OCI-LY3 (cell line): ENCODE results near the gene MSI2.

Experiments
- EZH2phosphoT487 ChIP-seq: fragments of 200-600 bp; shearing (Covaris generic); IDR thresholded peaks from 2 replicates; pipeline ENCODE4 v1.6.1; 2018; ENCODE audit warnings: antibody characterized with exemption, mixed run types, low read depth
- TF ChIP-seq, protein P1 (sequence below): fragments of 200-600, 300-600 bp; sonication (generic); IDR thresholded peaks from 2 replicates; pipeline ENCODE4 v1.5.1; 2014; ENCODE audit warnings: antibody characterized with exemption, low read length, low read depth

DNA sequence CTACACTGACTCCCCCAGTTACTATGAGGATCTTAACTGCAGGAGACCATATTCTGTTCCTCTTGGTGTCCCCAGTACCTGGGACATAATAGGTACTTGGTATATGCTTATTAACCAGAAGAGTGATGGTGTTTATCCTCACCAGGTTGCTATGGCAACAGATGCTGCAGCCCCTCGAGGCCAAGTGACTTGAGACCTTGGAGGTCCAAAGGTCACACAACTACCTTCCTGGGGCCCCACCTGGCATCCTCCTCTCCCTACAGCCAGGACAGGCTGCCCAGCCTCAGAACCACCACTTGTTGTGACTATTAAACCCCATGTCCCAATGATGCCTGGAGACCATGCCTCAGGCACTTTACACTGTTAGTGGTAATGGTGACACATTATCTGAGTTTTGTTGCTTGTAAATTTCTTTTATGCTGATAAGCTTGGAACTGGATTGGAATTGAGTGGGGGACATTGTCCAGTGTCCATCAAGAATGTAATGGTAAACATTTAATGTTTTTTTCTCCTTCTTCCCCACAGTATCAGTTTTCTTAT lies 299.4 kb downstream of the MSI2 start:
- TF ChIP-seq, protein P1, sequence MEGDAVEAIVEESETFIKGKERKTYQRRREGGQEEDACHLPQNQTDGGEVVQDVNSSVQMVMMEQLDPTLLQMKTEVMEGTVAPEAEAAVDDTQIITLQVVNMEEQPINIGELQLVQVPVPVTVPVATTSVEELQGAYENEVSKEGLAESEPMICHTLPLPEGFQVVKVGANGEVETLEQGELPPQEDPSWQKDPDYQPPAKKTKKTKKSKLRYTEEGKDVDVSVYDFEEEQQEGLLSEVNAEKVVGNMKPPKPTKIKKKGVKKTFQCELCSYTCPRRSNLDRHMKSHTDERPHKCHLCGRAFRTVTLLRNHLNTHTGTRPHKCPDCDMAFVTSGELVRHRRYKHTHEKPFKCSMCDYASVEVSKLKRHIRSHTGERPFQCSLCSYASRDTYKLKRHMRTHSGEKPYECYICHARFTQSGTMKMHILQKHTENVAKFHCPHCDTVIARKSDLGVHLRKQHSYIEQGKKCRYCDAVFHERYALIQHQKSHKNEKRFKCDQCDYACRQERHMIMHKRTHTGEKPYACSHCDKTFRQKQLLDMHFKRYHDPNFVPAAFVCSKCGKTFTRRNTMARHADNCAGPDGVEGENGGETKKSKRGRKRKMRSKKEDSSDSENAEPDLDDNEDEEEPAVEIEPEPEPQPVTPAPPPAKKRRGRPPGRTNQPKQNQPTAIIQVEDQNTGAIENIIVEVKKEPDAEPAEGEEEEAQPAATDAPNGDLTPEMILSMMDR: no peak
- TF ChIP-seq EZH2phosphoT487: no peak
